HEK293 (cell line): ENCODE data around the gene SMC5.

ENCODE experiments used
- BCL11A ChIP-seq: fragments of 450-650 bp; formaldehyde crosslinking; IDR thresholded peaks from 2 replicates; pipeline ENCODE4 v1.5.1; 2016; ENCODE audit warnings: low read depth, missing biosample characterization, missing genetic modification characterization
- CTCF ChIP-seq: fragments of 450-650 bp; formaldehyde crosslinking; IDR thresholded peaks from 2 replicates; pipeline ENCODE4 v1.5.1; 2016; ENCODE audit warnings: missing biosample characterization, missing genetic modification characterization
- SALL2 ChIP-seq: fragments of 450-650 bp; formaldehyde crosslinking; IDR thresholded peaks from 2 replicates; pipeline ENCODE4 v1.5.0; 2017; ENCODE audit warnings: missing biosample characterization, mild to moderate bottlenecking, missing genetic modification characterization, borderline replicate concordance
- YY2 ChIP-seq: fragments of 450-650 bp; formaldehyde crosslinking; IDR thresholded peaks from 2 replicates; pipeline ENCODE4 v1.5.1; 2016; ENCODE audit warnings: missing biosample characterization, missing genetic modification characterization
- ZFP41 ChIP-seq: fragments of 450-650 bp; formaldehyde crosslinking; IDR thresholded peaks from 2 replicates; pipeline ENCODE4 v1.5.1; 2016; ENCODE audit warnings: missing biosample characterization, missing genetic modification characterization, borderline replicate concordance
- ZNF394 ChIP-seq: fragments of 450-650 bp; formaldehyde crosslinking; IDR thresholded peaks from 2 replicates; pipeline ENCODE4 v1.5.1; 2016; ENCODE audit warnings: missing biosample characterization, missing genetic modification characterization, mild to moderate bottlenecking, moderate library complexity, borderline replicate concordance
- ZNF623 ChIP-seq: fragments of 450-650 bp; formaldehyde crosslinking; IDR thresholded peaks from 2 replicates; pipeline ENCODE4 v1.5.1; 2016; ENCODE audit warnings: missing biosample characterization, missing genetic modification characterization
- ZNF639 ChIP-seq: fragments of 450-650 bp; formaldehyde crosslinking; IDR thresholded peaks from 2 replicates; pipeline ENCODE4 v1.5.1; 2016; ENCODE audit warnings: missing biosample characterization, missing genetic modification characterization
- ZNF785 ChIP-seq: fragments of 450-650 bp; formaldehyde crosslinking; IDR thresholded peaks from 2 replicates; pipeline ENCODE4 v1.5.1; 2016; ENCODE audit warnings: missing biosample characterization, missing genetic modification characterization
- ZSCAN5A ChIP-seq: fragments of 450-650 bp; formaldehyde crosslinking; IDR thresholded peaks from 2 replicates; pipeline ENCODE4 v1.5.1; 2016; ENCODE audit warnings: missing biosample characterization, missing genetic modification characterization

- TF ChIP-seq CTCF (tag by site-specific recombination) (no peak), ZNF639 (tag by site-specific recombination) (no peak), ZSCAN5A (tag by site-specific recombination) (no peak), ZFP41 (tag by site-specific recombination) (no peak), ZNF623 (tag by site-specific recombination) (no peak), BCL11A (tag by site-specific recombination) (no peak), YY2 (tag by site-specific recombination) (no peak), SALL2 (no peak), ZNF394 (no peak), ZNF785 (no peak)
Observed at GRCh38 chr9:70374962-70375618, 116.3 kb downstream of the SMC5 start.
